Thymus (tissue), 11 donors: ENCODE measurements around the gene CLCN3. TPM values are rescaled to one million over a fixed set of nuclear protein-coding genes. Genes with fewer than 3 reads are reported as not detected.
A peak's percentile ranks its signal among the peaks of the same experiment; 100 is the strongest.

Experiments used
- DNase-seq, 9 donors: peaks; one replicate each; pipeline ENCODE4 v3.0.0-alpha.2; 2013; ENCODE audit warnings: low spot score in 9 of 9, low read depth in 6 of 9, missing footprints in 1 of 9
- H3K27ac ChIP-seq, 2 donors: one replicate each; pipeline ENCODE4 v1.5.1; 2013; ENCODE audit warnings: control low read depth in 1 of 2, low read depth in 1 of 2, low read length in 1 of 2, mild to moderate bottlenecking in 1 of 2, moderate library complexity in 1 of 2
- H3K27me3 ChIP-seq, 2 donors: one replicate each; pipeline ENCODE4 v1.5.1; 2013; ENCODE audit warnings: low read length in 1 of 2; ENCODE audit not compliant: control insufficient read depth in 2 of 2, insufficient read depth in 1 of 2
- H3K36me3 ChIP-seq, 2 donors: one replicate each; pipeline ENCODE4 v1.5.1; 2013; ENCODE audit warnings: low read length in 1 of 2, mild to moderate bottlenecking in 1 of 2, moderate library complexity in 1 of 2; ENCODE audit not compliant: control insufficient read depth in 2 of 2, insufficient read depth in 2 of 2
- H3K4me1 ChIP-seq, 2 donors: one replicate each; pipeline ENCODE4 v1.5.1; 2013; ENCODE audit warnings: low read length in 2 of 2; ENCODE audit not compliant: control insufficient read depth in 2 of 2, insufficient read depth in 2 of 2
- H3K4me3 ChIP-seq, 2 donors: one replicate each; pipeline ENCODE4 v1.5.1; 2013; ENCODE audit warnings: low read length in 2 of 2, control low read depth in 1 of 2, mild to moderate bottlenecking in 1 of 2
- H3K9me3 ChIP-seq, 2 donors: one replicate each; pipeline ENCODE4 v1.5.1; 2013; ENCODE audit warnings: low read length in 1 of 2, mild to moderate bottlenecking in 1 of 2; ENCODE audit not compliant: control insufficient read depth in 2 of 2, insufficient read depth in 1 of 2
- WGBS: extraction: QIAGEN DNeasy Blood & Tissue Kit; methylation state at CpG from one replicate; pipeline ENCODE4 v1.1.7; 2013; 5-methylcytosine and 5-hydroxymethylcytosine counted together
- polyA plus RNA-seq: library from polyadenylated mRNA; stranded (reverse); fragments of 200-250 nt; gene quantifications from one replicate; pipeline ENCODE4 v1.2.3, GENCODE V29; 2013
- total RNA-seq: library from RNA; stranded (reverse); fragments of 120-200 nt; gene quantifications from one replicate; pipeline ENCODE4 v1.2.4, GENCODE V29; 2013
- donor health status: healthy.

Gene CLCN3
- total and polyA plus RNA-seq, 2 donors: 11.6 to 18.6 TPM

DNA sequence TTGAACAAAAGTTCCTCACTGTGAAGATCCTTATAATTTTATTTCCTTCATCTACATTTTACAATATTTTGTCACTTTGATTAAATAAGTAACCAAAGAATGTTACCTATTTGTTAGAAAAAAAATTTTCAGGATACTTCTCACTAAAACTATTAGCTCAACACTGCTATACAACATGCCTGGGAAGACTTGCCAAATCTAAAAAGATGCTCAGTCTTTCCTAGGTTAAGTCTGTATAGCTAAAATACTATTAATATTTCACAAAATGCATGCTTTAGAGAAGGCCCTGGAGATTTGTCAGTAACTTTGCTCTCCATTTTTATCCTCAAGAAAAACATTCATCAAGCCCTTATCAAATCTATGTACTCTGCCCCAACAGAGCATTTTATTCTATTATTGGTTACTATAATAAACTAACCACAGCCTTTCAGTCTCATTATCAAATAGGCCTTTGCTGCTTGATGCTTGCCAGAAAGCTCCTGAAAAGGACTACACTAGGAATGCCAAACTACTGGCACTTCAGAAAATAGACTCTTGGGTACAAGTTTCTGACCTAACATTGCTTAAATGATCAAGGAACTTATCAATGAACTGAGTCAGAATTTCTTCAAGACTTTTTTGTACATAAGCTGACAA lies 25.7 kb upstream of the CLCN3 start:
- H3K9me3 ChIP-seq: no peaks in the 10 kb centered on the region

DNA sequence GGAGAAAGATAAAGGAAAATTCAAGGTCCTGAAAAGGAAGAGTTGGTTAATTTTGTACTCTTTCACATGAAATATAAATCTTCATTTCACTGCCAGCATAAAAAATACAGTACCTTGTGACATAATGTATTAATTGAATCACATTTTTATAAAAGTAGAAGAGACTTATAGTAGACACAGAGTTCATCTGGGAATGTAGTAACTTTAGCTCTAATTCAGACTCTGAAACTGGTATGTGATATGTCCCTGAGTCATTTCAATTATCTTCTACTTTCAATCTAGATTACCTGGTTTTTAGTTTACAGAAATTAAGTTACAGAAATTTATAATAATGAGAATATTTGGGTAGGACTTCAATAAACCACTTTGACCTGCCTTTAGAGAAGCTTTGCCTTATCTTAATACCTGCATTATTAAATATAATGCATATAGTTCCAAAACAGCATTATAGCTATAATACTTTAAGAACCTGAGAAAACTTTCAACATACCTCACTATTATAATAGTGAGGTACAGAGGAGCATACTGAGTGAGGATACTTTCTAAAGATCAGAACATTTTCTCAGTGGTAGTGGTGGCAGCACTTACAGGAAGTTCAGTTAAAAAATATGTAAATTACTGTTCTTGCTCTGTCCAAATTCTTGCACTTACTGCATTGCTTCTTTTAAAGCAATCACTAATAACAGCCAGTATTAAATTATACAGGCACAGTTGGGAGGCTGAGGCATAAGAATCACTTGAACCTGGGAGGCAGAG lies 19.2 kb upstream of the CLCN3 start:
- no peaks in the 10 kb centered on the region for H3K9me3 ChIP-seq
- H3K4me3 ChIP-seq: no peak overlapping the region
- DNase-seq: no peak
- H3K36me3 ChIP-seq: peaks cover 3 to 4% of the 10 kb centered on the region in 2 donors
- no peaks in the 10 kb centered on the region for H3K4me1 ChIP-seq
- H3K27ac ChIP-seq: no peak overlapping the region
- H3K27me3 ChIP-seq: no peaks in the 10 kb centered on the region

More for the DNA sequence above, 25.7 kb upstream of the CLCN3 start:
- peaks cover 0 to 2% of the 10 kb centered on the region in 2 donors for H3K36me3 ChIP-seq
- H3K27me3 ChIP-seq: no peaks in the 10 kb centered on the region
- H3K4me1 ChIP-seq: no peaks in the 10 kb centered on the region
- no peak overlapping the region for H3K27ac ChIP-seq
- no peak overlapping the region for H3K4me3 ChIP-seq
- no peak for DNase-seq

GRCh38 chr4:169603312-169603711 lies 17.1 kb upstream of the CLCN3 start:
- Histone ChIP-seq H3K36me3 (peaks cover 2 to 3% of the 10 kb centered on the region in 2 donors), H3K27ac (no peak overlapping the region), H3K4me3 (no peak overlapping the region), H3K27me3 (no peaks in the 10 kb centered on the region), H3K9me3 (no peaks in the 10 kb centered on the region), H3K4me1 (no peaks in the 10 kb centered on the region)
- 99% methylated on average over 2 of the region's 2 CpGs for WGBS
- no peak for DNase-seq

GRCh38 chr4:169604131-169604900 lies 16.1 kb upstream of the CLCN3 start:
- Histone ChIP-seq H3K9me3 (no peaks in the 10 kb centered on the region), H3K27me3 (no peaks in the 10 kb centered on the region), H3K36me3 (peaks cover 2 to 3% of the 10 kb centered on the region in 2 donors), H3K4me1 (no peaks in the 10 kb centered on the region), H3K4me3 (no peak overlapping the region), H3K27ac (no peak overlapping the region)
- no peak for DNase-seq
- WGBS: 44% methylated on average over 1 of the region's 1 CpG

GRCh38 chr4:169604903-169605331 lies 15.5 kb upstream of the CLCN3 start:
- Histone ChIP-seq H3K9me3 (no peaks in the 10 kb centered on the region), H3K4me1 (no peaks in the 10 kb centered on the region), H3K27ac (no peak overlapping the region), H3K27me3 (no peaks in the 10 kb centered on the region), H3K36me3 (peaks cover 2 to 3% of the 10 kb centered on the region in 2 donors), H3K4me3 (no peak overlapping the region)
- DNase-seq: no peak
- 95% methylated on average over 1 of the region's 1 CpG for WGBS

DNA sequence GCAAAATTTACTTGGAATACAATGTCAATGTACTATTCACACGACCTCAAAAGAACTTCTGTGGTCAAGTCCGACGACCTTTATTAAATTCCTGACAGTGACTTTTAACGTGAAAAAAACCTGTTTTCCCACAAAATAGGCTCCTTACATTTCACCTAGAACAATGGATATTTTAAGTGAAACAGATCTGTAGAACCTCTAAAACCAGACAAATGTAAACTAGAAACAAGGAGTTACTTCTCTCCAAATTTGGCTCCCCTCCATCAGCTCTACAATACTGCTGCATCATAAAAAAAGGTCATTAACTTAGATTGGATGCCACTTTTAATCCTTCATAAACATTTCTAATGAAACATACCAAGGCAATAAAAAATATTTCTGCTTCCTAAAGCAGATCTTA lies 9.2 kb upstream of the CLCN3 start:
- Histone ChIP-seq H3K27ac (no peak overlapping the region), H3K27me3 (no peaks in the 10 kb centered on the region), H3K36me3 (no peaks in the 10 kb centered on the region), H3K4me1 (peaks cover 10 to 11% of the 10 kb centered on the region in 2 donors), H3K4me3 (peak overlapping the region in 1 of 2 donors; percentile 61), H3K9me3 (no peaks in the 10 kb centered on the region)
- 78% methylated on average over 4 of the region's 4 CpGs for WGBS
- DNase-seq: no peak

- peak; percentile 71 to 93 (median 87) for DNase-seq
- WGBS: under 1% methylated on average over 61 of the region's 61 CpGs
- Histone ChIP-seq H3K9me3 (no peaks in the 10 kb centered on the region), H3K36me3 (no peaks in the 10 kb centered on the region), H3K4me3 (peak within 1 kb of the TSS; percentile 61 to 90), H3K27ac (peak within 1 kb of the TSS; percentile 96 to 98), H3K4me1 (peaks cover 10 to 12% of the 10 kb centered on the region in 2 donors), H3K27me3 (no peaks in the 10 kb centered on the region)
These were observed 8.1 kb upstream of the CLCN3 start, which contains the start of gene NEK1 for GRCh38 chr4:169611991-169612870. NEK1 (minus strand) TSS chr4:169612583; CDS start chr4:169602630, 9,953 bp downstream.
